ENCODE results near the gene TBC1D2. TPM values are rescaled to one million over a fixed set of nuclear protein-coding genes. Genes with fewer than 3 reads are reported as not detected.

The TBC1D2 gene
- total and polyA plus RNA-seq, 2 of the 4 experiments (the other 2 are of a cell fraction) = 36.9 to 62.7 TPM

- H3K18ac ChIP-seq (ENCODE audit: low read depth, low read length) = no peak overlapping the region
- H3K27me3 ChIP-seq (ENCODE audit: control insufficient read depth, insufficient read depth, low read length) = 0 out of 2 replicates have a peak, but pooled peaks cover 3% of the 10 kb centered on the region
- intact Hi-C loops (cut with micrococcal nuclease) (loop anchor here (5.0 kb wide), 1 partner anchor 118 kb away; no protein-coding TSS in a partner anchor), in situ Hi-C loops (cut with MboI; ENCODE audit: low sequenced_read_pairs) (no loop called here), dilution Hi-C loops (cut with HindIII; ENCODE audit: low sequenced_read_pairs, unreplicated experiment) (no loop called here)
- H4K91ac ChIP-seq (ENCODE audit: insufficient read depth, low read depth, low read length) = no peak overlapping the region
- no peak overlapping the region for H4K5ac ChIP-seq (ENCODE audit: low read depth, low read length)
- H2AFZ ChIP-seq (replicated peaks; ENCODE audit: low read length, poor library complexity) = no peak overlapping the region
- peaks cover 12% of the 10 kb centered on the region for H3K9me1 ChIP-seq (ENCODE audit: insufficient read depth, low read length)
- no peak overlapping the region for H2BK120ac ChIP-seq (ENCODE audit: low read depth, low read length)
- H3K14ac ChIP-seq (replicated peaks; ENCODE audit: low read depth, low read length) = no peak overlapping the region
- no peak overlapping the region for H3K56ac ChIP-seq (ENCODE audit: extremely low read depth, insufficient read depth, low read length)
- CTCF ChIA-PET = interaction anchor here (1.1 kb wide), 1 partner anchor 73 kb away, joined by 3 read pairs; no protein-coding TSS in a partner anchor
- POLR2A ChIA-PET (ENCODE audit: unreplicated experiment) = interaction anchor here (0.6 kb wide), 1 partner anchor 110 kb away, joined by 3 read pairs; no protein-coding TSS in a partner anchor
- no peak overlapping the region for H2AK9ac ChIP-seq (replicated peaks; ENCODE audit: low read depth, low read length, poor library complexity)
- no peaks in the 10 kb centered on the region for H3K36me3 ChIP-seq (ENCODE audit: control insufficient read depth, insufficient read depth, low read length)
- H2BK5ac ChIP-seq (ENCODE audit: low read depth, low read length, poor library complexity, severe bottlenecking) = no peak overlapping the region
- no peak overlapping the region for H2AK5ac ChIP-seq (ENCODE audit: low read depth, low read length)
- peaks cover 3% of the 10 kb centered on the region for H3K4me1 ChIP-seq (ENCODE audit: control insufficient read depth, insufficient read depth, low read length)
- BruUV-seq (replicated peaks) = no TSS peak
- H3K23ac ChIP-seq (ENCODE audit: low read depth, low read length) = no peak overlapping the region
- DNase-seq (no peak), ATAC-seq (ENCODE audit: low read depth) (no peak)
- WGBS, 2 experiments (ENCODE audit: extremely low coverage in 2 of 2, insufficient read length in 1 of 2) = 88% methylated on average over 5 of the region's 5 CpGs; no CpG with 5 or more reads in 1 of the 2 experiments
- H3K79me1 ChIP-seq (ENCODE audit: low read depth in 1 of 2, low read length in 2 of 2) = peaks cover 0 to 4% of the 10 kb centered on the region in 2 experiments; a peak in 1 of 4 replicates
- H2BK15ac ChIP-seq (ENCODE audit: low read depth, low read length) = no peak overlapping the region
- no peak overlapping the region for H3K27ac ChIP-seq (ENCODE audit: insufficient read depth, low read length)
- no peak overlapping the region for H3K4me2 ChIP-seq (ENCODE audit: low read depth, low read length)
- TF ChIP-seq RFX5 (IDR thresholded peaks at IDR 0.05; ENCODE audit: low read depth, low read length) (no peak), MAZ (IDR thresholded peaks at IDR 0.05; ENCODE audit: borderline replicate concordance, low read depth, low read length) (no peak), CTCF (conservative IDR thresholded peaks at IDR 0.05; ENCODE audit: low read depth, low read length) (no peak), BHLHE40 (IDR thresholded peaks at IDR 0.05; ENCODE audit: low read depth, low read length) (no peak), MXI1 (IDR thresholded peaks at IDR 0.05; ENCODE audit: borderline replicate concordance, low read depth, low read length) (no peak), CHD1 (IDR thresholded peaks at IDR 0.05; ENCODE audit: low read depth, low read length) (no peak), CEBPB (IDR thresholded peaks at IDR 0.05; ENCODE audit: low read depth, low read length) (no peak), SMC3 (IDR thresholded peaks at IDR 0.05; ENCODE audit: low read depth, low read length) (no peak), MAFK (IDR thresholded peaks at IDR 0.05; ENCODE audit: low read depth, low read length) (no peak)
- H2BK20ac ChIP-seq (ENCODE audit: low read depth, low read length) = no peak overlapping the region
- H3K9me3 ChIP-seq (ENCODE audit: control insufficient read depth, insufficient read depth, low read length) = no peaks in the 10 kb centered on the region
- H4K20me1 ChIP-seq (ENCODE audit: insufficient read depth, low read length) = no peaks in the 10 kb centered on the region
- H3K4ac ChIP-seq (ENCODE audit: low read depth, low read length) = no peak overlapping the region
- H4K8ac ChIP-seq (ENCODE audit: low read depth in 2 of 2, low read length in 2 of 2) = no peak overlapping the region
- no peak overlapping the region for H3K4me3 ChIP-seq (ENCODE audit: insufficient read depth, low read depth, low read length)
- no peak overlapping the region for H3K9ac ChIP-seq (ENCODE audit: low read depth, low read length)
Measured at GRCh38 chr9:98190757-98191105, 64.7 kb downstream of the TBC1D2 start.

All from IMR-90 (cell line).